ENCODE measurements around the gene ZNF652. TPM values are rescaled to one million over a fixed set of nuclear protein-coding genes. Genes with fewer than 3 reads are reported as not detected.

The ZNF652 gene
- total and polyA plus RNA-seq, 2 experiments from 2014 or later, result 36.2 to 54.5 TPM

Small RNAs within 50 kb of the gene (microRNA-seq; reads per million reads assigned to microRNA genes)
- gene MIR6129, result not detected

Small RNAs within 50 kb of the gene (small RNA-seq; reads per million reads assigned to genes)
- gene MIR6129 (ENCODE audit: low replicate concordance), result not detected

Other genes with a start within 250 kb of the ZNF652 start
- gene B4GALNT2, start 229.5 kb downstream of the ZNF652 start, total RNA-seq (2014; rRNA removed; shearing (Covaris generic)), result not detected in 2 replicates
- not detected in 2 replicates for gene B4GALNT2, start 229.5 kb downstream of the ZNF652 start, polyA plus RNA-seq (2016; fragmentation: Nextera tagmentation; extraction: Ambion mirVana)
- gene GNGT2, start 151.7 kb downstream of the ZNF652 start, total RNA-seq (2014; rRNA removed; shearing (Covaris generic)), result 0.42 TPM in 1 of 2 replicates, not detected in the other
- 0.56 and 1.5 TPM in 2 replicates for gene GNGT2, start 151.7 kb downstream of the ZNF652 start, polyA plus RNA-seq (2016; fragmentation: Nextera tagmentation; extraction: Ambion mirVana)
- gene ABI3, start 151.5 kb downstream of the ZNF652 start, total RNA-seq (2014; rRNA removed; shearing (Covaris generic)), result 1.2 and 3.0 TPM in 2 replicates
- gene ABI3, start 151.5 kb downstream of the ZNF652 start, polyA plus RNA-seq (2016; fragmentation: Nextera tagmentation; extraction: Ambion mirVana), result 1.8 and 2.4 TPM in 2 replicates
- 2.2 and 2.4 TPM in 2 replicates for gene PHOSPHO1, start 131.5 kb downstream of the ZNF652 start, total RNA-seq (2014; rRNA removed; shearing (Covaris generic))
- gene PHOSPHO1, start 131.5 kb downstream of the ZNF652 start, polyA plus RNA-seq (2016; fragmentation: Nextera tagmentation; extraction: Ambion mirVana), result 0.38 and 0.71 TPM in 2 replicates
- 211 and 215 TPM in 2 replicates for gene PHB1, start 52.6 kb upstream of the ZNF652 start, total RNA-seq (2014; rRNA removed; shearing (Covaris generic))
- 172 and 194 TPM in 2 replicates for gene PHB1, start 52.6 kb upstream of the ZNF652 start, polyA plus RNA-seq (2016; fragmentation: Nextera tagmentation; extraction: Ambion mirVana)
- 6.8 and 6.9 TPM in 2 replicates for gene NGFR, start 133.0 kb upstream of the ZNF652 start, total RNA-seq (2014; rRNA removed; shearing (Covaris generic))
- 2.3 and 2.8 TPM in 2 replicates for gene NGFR, start 133.0 kb upstream of the ZNF652 start, polyA plus RNA-seq (2016; fragmentation: Nextera tagmentation; extraction: Ambion mirVana)
- 2.7 and 4.7 TPM in 2 replicates for gene NXPH3, start 213.6 kb upstream of the ZNF652 start, total RNA-seq (2014; rRNA removed; shearing (Covaris generic))
- 0.23 and 0.30 TPM in 2 replicates for gene NXPH3, start 213.6 kb upstream of the ZNF652 start, polyA plus RNA-seq (2016; fragmentation: Nextera tagmentation; extraction: Ambion mirVana)

All from GM23338 (cell line).